HG03521 (cell line): ENCODE measurements around the gene INSIG1.

ENCODE experiments used
- ATAC-seq: cut with Tn5 transposase; IDR thresholded peaks from one replicate; pipeline ENCODE4 v1.9.1; 2021; ENCODE audit warnings: mild to moderate bottlenecking, moderate library complexity; ENCODE audit not compliant: unreplicated experiment

The INSIG1 gene

GRCh38 chr7:155324012-155324917 lies 26.6 kb downstream of the INSIG1 start:
- no peak for ATAC-seq

DNA sequence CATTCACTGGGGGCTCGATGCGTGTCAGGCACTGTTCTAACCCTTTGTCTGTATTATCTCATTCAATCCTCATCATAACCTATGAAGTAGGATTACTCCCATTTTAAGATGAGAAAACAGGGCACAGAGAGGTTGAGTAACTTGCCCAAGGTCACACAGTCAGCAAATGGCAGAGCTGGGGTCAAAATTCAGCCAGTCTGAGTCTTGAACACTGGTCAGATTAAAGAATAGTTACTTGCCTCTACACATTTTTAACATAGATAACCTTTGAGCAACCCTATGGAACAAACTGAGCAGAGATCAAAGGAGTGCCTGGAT lies 27.2 kb downstream of the INSIG1 start:
- ATAC-seq = no peak

GRCh38 chr7:155326385-155326784 lies 28.7 kb downstream of the INSIG1 start:
- ATAC-seq = no peak

- ATAC-seq = no peak
Observed at GRCh38 chr7:155327590-155328320, 30.1 kb downstream of the INSIG1 start.

DNA sequence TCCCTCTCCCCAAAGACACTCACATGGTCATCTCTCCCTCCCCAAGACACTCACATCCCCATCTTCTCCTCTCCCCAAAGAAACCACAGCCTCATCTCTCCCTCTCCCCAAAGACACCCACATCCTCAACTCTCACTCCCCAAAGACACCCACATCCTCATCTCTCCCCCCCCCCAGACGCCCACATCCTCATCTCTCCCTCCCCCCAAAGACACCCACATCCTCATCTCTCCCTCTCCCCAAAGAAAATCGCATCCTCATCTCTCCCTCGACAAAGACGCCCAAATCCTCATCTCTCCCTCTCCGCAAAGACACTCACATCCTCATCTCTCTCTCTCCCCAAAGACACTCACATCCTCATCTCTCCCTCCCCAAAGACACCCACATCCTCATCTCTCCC lies 31.5 kb downstream of the INSIG1 start:
- no peak for ATAC-seq

- no peak for ATAC-seq
Observed at GRCh38 chr7:155331396-155331795, 33.7 kb downstream of the INSIG1 start.

DNA sequence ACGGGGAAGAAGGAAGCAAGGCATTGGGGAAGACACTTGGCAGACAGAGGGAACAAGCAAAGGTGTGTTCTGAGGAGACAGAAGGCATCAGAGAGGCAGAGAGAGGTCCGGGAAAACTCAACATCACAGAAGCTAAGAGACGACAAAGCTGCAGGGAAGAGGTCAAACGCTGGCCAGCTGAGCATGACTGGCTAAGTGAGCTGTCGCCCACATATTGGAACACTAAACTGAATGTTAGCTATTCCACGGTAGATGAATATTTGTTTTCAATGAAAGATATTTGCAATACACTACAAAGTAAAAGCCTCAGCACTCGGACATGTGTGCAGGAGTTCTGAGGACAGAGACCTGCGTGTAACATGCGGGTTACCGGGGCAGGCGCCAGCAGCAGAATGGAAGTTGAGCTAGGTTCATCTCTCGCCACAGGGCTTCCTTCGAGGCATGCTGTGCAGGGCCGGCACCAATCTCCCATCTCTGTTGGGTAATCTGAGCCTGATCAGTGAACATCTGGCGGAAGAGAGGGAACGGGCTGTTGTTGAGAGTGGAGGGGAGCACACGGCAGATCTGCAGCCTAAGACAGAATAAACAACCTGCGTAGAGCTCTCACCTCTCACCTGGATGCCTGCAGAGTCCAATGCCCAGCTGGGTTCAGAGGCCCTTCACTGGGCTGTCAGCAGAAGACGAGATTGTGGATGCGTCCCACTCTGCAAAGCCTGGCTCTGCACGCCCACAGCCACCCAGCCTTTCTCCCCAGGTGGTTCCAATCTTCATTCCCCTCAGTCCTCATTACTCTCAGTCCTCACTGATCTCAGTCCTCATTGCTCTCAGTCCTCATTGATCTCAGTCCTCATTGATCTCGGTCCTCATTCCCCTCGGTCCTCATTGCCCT lies 35.9 kb downstream of the INSIG1 start:
- no peak for ATAC-seq

DNA sequence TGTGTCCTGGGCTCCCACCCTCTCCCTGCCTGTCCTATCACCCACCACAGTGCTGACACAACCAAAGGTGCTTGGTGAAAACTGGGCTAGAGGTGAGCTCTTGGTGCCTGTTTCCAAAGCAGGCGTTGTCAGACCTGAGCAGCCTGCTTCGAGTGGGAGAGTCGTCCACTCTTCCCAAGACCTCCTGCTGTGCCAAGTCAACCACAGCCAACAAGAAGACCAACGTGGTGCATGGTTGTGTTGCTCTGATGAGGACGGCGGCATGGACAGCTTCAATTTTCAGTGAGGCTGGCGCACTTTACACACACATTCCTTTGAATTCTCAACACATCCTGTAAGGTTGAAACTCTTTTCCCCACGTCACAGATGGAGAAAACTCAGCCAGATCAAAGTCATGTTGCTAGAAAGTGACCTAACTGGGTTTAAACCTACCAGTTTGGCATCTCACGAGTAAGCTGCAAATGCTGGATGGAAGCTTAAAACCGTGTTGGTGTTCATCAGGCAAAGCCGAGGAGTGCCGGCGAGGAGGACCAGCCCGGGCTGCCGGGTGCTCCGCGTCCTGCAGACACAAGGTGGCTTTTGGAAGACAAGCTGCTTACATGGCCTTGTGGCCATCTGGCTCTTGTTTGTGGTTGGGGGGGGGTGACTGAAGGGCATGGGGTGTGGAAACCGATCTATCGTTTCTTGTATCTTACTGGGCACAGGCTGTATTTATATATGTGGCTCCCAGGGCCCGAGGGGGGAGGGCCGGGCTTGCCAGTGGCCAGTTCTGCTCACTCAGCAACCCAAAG lies 39.3 kb downstream of the INSIG1 start:
- ATAC-seq = no peak

- ATAC-seq = no peak
Observed at GRCh38 chr7:155337946-155338631, 40.4 kb downstream of the INSIG1 start.

GRCh38 chr7:155338632-155339320 lies 41.1 kb downstream of the INSIG1 start:
- no peak for ATAC-seq

DNA sequence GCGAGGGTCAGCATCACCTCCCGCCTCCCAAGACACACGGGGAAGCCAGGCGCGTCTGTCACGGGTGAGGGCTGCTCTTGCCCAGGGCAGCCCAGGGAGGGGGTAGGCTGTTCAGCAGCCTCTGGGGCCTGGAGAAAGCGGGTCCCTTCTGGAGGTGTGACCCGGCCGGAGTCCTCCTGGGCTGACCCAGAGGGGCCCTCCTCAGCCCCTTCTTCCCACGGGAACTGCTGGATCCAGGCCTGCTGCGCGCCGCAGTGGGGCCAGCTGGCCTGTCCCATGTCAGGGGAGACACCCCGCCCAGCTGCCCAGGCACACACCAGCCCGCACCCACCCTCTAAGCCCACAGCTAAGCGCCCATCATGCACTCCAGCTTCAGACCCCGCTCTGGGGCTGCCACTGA lies 41.8 kb downstream of the INSIG1 start:
- ATAC-seq = no peak

DNA sequence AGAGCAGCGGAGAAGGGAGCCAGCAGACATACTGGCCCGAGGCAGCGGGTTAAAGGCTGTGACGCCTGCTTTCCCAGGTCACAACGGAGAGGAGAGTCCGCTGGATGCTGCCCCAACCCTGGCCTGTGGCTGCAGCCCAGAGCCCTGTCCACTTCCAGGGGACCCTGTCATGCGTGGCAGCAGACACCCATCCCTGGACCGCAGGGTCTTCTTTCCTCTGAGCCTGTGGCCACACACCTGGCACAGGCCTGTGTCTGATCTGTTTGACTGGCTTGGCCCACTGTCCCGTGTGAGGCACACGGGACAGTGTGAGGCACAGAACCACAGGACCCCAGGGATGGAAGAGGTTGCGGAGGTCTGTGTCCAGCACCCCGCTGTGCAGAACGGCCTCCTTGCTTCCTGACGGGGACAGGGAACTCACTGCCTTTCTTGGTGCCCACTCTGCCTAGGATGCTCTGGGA lies 42.4 kb downstream of the INSIG1 start:
- ATAC-seq = no peak

DNA sequence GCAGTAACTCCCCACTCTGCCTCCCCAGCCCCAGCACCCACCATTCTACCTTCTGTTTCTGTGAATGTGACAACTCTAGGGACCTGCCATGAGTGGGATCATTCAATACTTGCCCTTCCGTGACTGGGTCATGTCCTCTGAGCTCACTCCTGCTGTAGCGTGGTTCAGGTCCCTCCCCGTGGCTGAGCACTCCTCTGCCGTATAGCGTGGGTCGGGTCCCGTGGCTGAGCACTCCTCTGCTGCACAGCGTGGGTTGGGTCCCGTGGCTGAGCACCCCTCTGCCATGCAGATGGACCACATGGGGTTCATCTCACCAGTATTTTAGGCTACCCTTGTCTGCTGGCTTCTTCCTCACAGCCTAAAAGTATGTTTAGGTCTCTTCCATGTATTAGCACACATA lies 43.0 kb downstream of the INSIG1 start:
- no peak for ATAC-seq

DNA sequence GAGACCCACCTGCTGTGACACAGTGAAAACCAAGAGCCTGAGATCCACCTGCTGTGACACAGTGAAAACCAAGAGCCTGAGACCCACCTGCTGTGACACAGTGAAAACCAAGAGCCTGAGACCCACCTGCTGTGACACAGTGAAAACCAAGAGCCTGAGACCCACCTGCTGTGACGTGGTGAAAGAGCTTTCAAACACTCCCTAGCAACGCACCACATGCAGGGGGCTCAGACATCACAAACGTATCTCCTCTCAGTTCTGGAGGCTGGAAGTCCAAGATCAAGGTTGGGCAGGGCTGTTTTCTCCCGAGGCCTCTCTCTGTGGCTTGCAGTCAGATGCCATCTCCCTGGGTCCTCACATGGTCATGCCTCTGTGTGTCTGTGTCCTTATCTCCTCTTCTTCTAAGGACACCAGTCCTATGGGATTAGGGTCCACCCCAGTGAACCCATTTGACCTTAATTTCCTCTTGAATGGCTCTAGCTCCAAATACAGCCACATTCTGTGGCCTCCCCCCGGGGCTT lies 43.8 kb downstream of the INSIG1 start:
- no peak for ATAC-seq

GRCh38 chr7:155342313-155342712 lies 44.6 kb downstream of the INSIG1 start:
- no peak for ATAC-seq

GRCh38 chr7:155343150-155343549 lies 45.5 kb downstream of the INSIG1 start:
- ATAC-seq = no peak

DNA sequence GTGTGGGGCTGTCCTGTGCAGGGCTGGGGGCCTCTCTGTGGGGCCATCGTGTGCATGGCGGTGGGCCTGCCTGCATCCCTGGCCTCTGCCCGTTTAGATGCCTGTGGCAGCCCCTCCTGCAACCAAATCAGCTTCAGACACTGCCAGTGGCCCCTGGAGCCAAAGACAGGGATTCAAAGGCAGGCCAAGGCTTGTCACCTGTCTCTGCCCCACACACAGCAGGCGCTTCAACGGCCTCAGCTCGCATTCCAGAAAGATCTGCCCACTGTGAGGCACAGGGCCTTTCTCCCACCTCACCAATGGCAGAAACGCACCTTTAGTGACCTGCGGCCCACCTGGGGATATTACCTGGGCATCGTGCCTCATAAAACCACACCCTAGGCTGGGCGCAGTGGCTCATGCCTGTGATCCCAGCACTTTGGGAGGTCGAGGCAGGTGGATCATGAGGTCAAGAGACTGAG lies 46.0 kb downstream of the INSIG1 start:
- no peak for ATAC-seq

DNA sequence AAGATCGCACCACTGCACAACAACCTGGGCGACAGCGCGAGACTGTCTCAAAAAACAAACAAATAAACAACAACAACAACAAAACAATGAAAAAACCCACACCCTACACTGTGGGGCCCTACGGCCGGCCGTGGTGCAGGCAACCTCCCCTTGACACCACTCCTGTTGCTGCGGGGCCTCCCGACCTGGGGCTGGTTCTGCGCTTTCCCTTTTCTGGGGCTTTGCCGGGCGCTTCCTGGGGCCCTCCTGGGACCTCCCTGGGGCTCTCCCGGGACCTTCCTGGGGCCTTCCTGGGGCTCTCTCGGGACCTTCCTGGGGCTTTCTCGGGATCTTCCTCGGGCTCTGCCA lies 46.6 kb downstream of the INSIG1 start:
- ATAC-seq = no peak
